HepG2 (cell line): ENCODE results near the gene MAN1B1. TPM values are rescaled to one million over a fixed set of nuclear protein-coding genes. Genes with fewer than 3 reads are reported as not detected.

Source experiments
- ATAC-seq: fragments of 200-7000 bp; cut with Tn5 transposase; 3 replicates; pipeline ENCODE4 v1.9.1; 2020; ENCODE audit warnings: mild to moderate bottlenecking, moderate library complexity
- BruUV-seq: library from RNA; stranded (reverse); fragments of 400-500 nt; replicated peaks from 2 replicates; lab custom pipeline; 2021; lab: Mats Ljungman, UMichigan
- CTCF ChIA-PET: fragments of 300-600 bp; formaldehyde crosslinking; extraction: SDS; loops from one replicate; lab custom pipeline; 2021; ENCODE audit warnings: low total read pairs, inconsistent platforms, low intra/inter-chr PET ratio; lab: Yijun Ruan, JAX
- POLR2A ChIA-PET: fragments of 350-600 bp; sonication (Branson Sonifier 250); formaldehyde crosslinking; loops from one replicate; lab custom pipeline; 2020; ENCODE audit warnings: antibody characterized with exemption, inconsistent platforms; lab: Yijun Ruan, JAX
- DNase-seq: peaks from one replicate; pipeline ENCODE4 v3.0.0-alpha.2; 2015; ENCODE audit warnings: low spot score
- FAIRE-seq: peaks from 3 replicates; lab custom pipeline; 2011; peaks lifted over from hg19 to GRCh38; lab: Jason Lieb, UNC
- H2AFZ ChIP-seq: one replicate; pipeline ENCODE4 v1.6.1; 2011; ENCODE audit warnings: low read length, inconsistent platforms
- H3K27ac ChIP-seq: fragments of 300-600 bp; 3 replicates; pipeline ENCODE4 v1.8.0; 2011; ENCODE audit warnings: mixed run types, mild to moderate bottlenecking, mixed read lengths, low read length, inconsistent platforms; ENCODE audit not compliant: insufficient read depth; ENCODE audit errors: extremely low read length
- H3K27me3 ChIP-seq, 2 experiments: fragments of 200-600 bp in 1 of 2; 2 replicates in 1 of 2; 3 replicates in 1 of 2; pipeline versions ENCODE4 v1.6.0 to v1.8.0; 2011; ENCODE audit warnings: low read length in 2 of 2, mild to moderate bottlenecking in 2 of 2, moderate library complexity in 2 of 2, inconsistent platforms in 1 of 2; ENCODE audit not compliant: insufficient read depth in 2 of 2, control insufficient read depth in 1 of 2
- H3K36me3 ChIP-seq, 2 experiments: fragments of 200-600 bp in 1 of 2; replicated peaks in 1 of 2; 2 replicates in 1 of 2; 3 replicates in 1 of 2; pipeline versions ENCODE4 v1.5.1 to v1.8.0; 2011; ENCODE audit warnings: low read length in 2 of 2, inconsistent platforms in 1 of 2; ENCODE audit not compliant: insufficient read depth in 2 of 2, control insufficient read depth in 1 of 2
- H3K4me1 ChIP-seq: 2 replicates; pipeline ENCODE4 v1.5.1; 2012; ENCODE audit warnings: low read length, inconsistent platforms; ENCODE audit not compliant: insufficient read depth
- H3K4me2 ChIP-seq: 2 replicates; pipeline ENCODE4 v1.6.0; 2011; ENCODE audit warnings: low read depth, low read length, inconsistent platforms
- H3K4me3 ChIP-seq, 3 experiments: fragments of 200-600 bp in 1 of 3; sonication (generic), shearing (Covaris generic) in 1 of 3; replicated peaks in 1 of 3; 2 replicates each; pipeline ENCODE4 v1.5.1; 2011 to 2016; ENCODE audit warnings: low read length in 3 of 3, inconsistent platforms in 2 of 3, low read depth in 2 of 3, mild to moderate bottlenecking in 2 of 3, control low read depth in 1 of 3, mixed read lengths in 1 of 3; ENCODE audit not compliant: insufficient read depth in 1 of 3
- H3K79me2 ChIP-seq: one replicate; pipeline ENCODE4 v1.6.1; 2011; ENCODE audit warnings: low read length, inconsistent platforms; ENCODE audit not compliant: insufficient read depth
- H3K9ac ChIP-seq: 2 replicates; pipeline ENCODE4 v1.6.0; 2011; ENCODE audit warnings: mild to moderate bottlenecking, low read depth, low read length, inconsistent platforms; ENCODE audit not compliant: insufficient read depth
- H3K9me3 ChIP-seq: 2 replicates; pipeline ENCODE4 v1.5.1; 2012; ENCODE audit warnings: mild to moderate bottlenecking, low read length
- H4K20me1 ChIP-seq: 2 replicates; pipeline ENCODE4 v1.6.0; 2011; ENCODE audit warnings: inconsistent platforms, mild to moderate bottlenecking, low read length, moderate library complexity; ENCODE audit not compliant: insufficient read depth
- BCLAF1 ChIP-seq: fragments of 450-650 bp; IDR thresholded peaks from 2 replicates; pipeline ENCODE4 v1.6.1; 2017; ENCODE audit warnings: mild to moderate bottlenecking
- FOXA1 ChIP-seq, 2 experiments: fragments of 450-650 bp in 1 of 2; sonication (generic) in 1 of 2; formaldehyde crosslinking in 1 of 2; IDR thresholded peaks; 2 replicates each; pipeline versions ENCODE4 v1.4.0 to v1.6.1; 2016 to 2020; ENCODE audit warnings: missing genetic modification reagents in 1 of 2
- GATA4 ChIP-seq: sonication (generic); IDR thresholded peaks from 2 replicates; pipeline ENCODE4 v1.6.1; 2016; ENCODE audit warnings: antibody characterized with exemption, low read depth, borderline replicate concordance
- THAP11 ChIP-seq: IDR thresholded peaks from 2 replicates; pipeline ENCODE4 v1.6.1; 2016; ENCODE audit warnings: missing biosample characterization, missing genetic modification reagents
- XRCC5 ChIP-seq: fragments of 200-400 bp; formaldehyde crosslinking; optimal IDR thresholded peaks from 2 replicates; pipeline ENCODE3; 2017; ENCODE audit warnings: mild to moderate bottlenecking, low read length
- ZBTB1 ChIP-seq: sonication (generic); formaldehyde crosslinking; IDR thresholded peaks from 2 replicates; pipeline ENCODE4 v1.4.0; 2020; ENCODE audit warnings: missing genetic modification reagents, borderline replicate concordance
- ZNF724P ChIP-seq: sonication (generic); formaldehyde crosslinking; IDR thresholded peaks from 2 replicates; pipeline ENCODE4 v1.8.0; 2022; ENCODE audit warnings: missing genetic modification reagents, borderline replicate concordance
- ZNF761 ChIP-seq: sonication (generic); formaldehyde crosslinking; conservative IDR thresholded peaks from 2 replicates; pipeline ENCODE4 v1.4.0; 2020; ENCODE audit warnings: mild to moderate bottlenecking, missing genetic modification reagents
- ZSCAN12 ChIP-seq: sonication (generic); formaldehyde crosslinking; IDR thresholded peaks from 2 replicates; pipeline ENCODE4 v1.9.0; 2021; ENCODE audit warnings: mild to moderate bottlenecking, missing genetic modification reagents
- ZSCAN9 ChIP-seq: IDR thresholded peaks from 2 replicates; pipeline ENCODE4 v1.6.1; 2016; ENCODE audit warnings: borderline replicate concordance
- WGBS: methylation state at CpG from one replicate; pipeline ENCODE4 v1.1.6; 2017; ENCODE audit warnings: low lambda C conversion rate; 5-methylcytosine and 5-hydroxymethylcytosine counted together
- in situ Hi-C: cut with HindIII; loops from 2 replicates; pipeline ENCODE4 v1.10.0; 2017; ENCODE audit warnings: low pct_unique_long_range_greater_than_20kb; ENCODE audit not compliant: extremely low pct_ligation_motif_present
- intact Hi-C: fragments of 100-400 bp; cut with micrococcal nuclease; formaldehyde crosslinking; loops from one replicate; pipeline ENCODE4 v1.10.0; 2022; ENCODE audit not compliant: unreplicated experiment
- polyA plus RNA-seq, 8 experiments: library from polyadenylated mRNA; depleted of rRNA in 3 of 8; stranded (reverse) in 7 of 8; unstranded in 1 of 8; fragments of >200 nt; fragmentation: Illumina TruSeq in 4 of 8; extraction: Trizol in 4 of 8; gene quantifications; 2 replicates each; pipeline versions ENCODE4 v1.2.1 to v1.2.3, GENCODE V29; 2011 to 2016; ENCODE audit warnings: low read depth in 4 of 8, missing spikeins in 1 of 8, mixed read lengths in 1 of 8; ENCODE audit not compliant: insufficient read depth in 1 of 8
- total RNA-seq, 5 experiments: library from RNA; depleted of rRNA; stranded (reverse); fragments of >200 nt; fragmentation: Illumina TruSeq; extraction: Trizol; gene quantifications; 2 replicates each; pipeline ENCODE4 v1.2.3, GENCODE V29; 2016; ENCODE audit warnings: low read depth in 1 of 5
- TF ChIP-seq, protein P1 (sequence below): fragments of 450-650 bp; IDR thresholded peaks from 2 replicates; pipeline ENCODE4 v1.6.1; 2016
- TF ChIP-seq, protein P2 (sequence below): sonication (generic); formaldehyde crosslinking; IDR thresholded peaks from 2 replicates; pipeline ENCODE4 v1.4.0; 2020; ENCODE audit warnings: missing genetic modification reagents

MAN1B1 gene
- total and polyA plus RNA-seq, 2 of the 13 experiments (the other 11 are each of a cell fraction or from before 2014, with no cell fraction given), result 48.9 to 59.5 TPM

- ATAC-seq (no peak), DNase-seq (no peak), FAIRE-seq (no peak)
- no peaks in the 10 kb centered on the region for H3K36me3 ChIP-seq
- intact Hi-C loops (no loop called here), in situ Hi-C loops (no loop called here)
- peaks cover 28 to 78% of the 10 kb centered on the region in 2 experiments for H3K27me3 ChIP-seq
- TF ChIP-seq ZSCAN12, result no peak
- TF ChIP-seq, protein P1, sequence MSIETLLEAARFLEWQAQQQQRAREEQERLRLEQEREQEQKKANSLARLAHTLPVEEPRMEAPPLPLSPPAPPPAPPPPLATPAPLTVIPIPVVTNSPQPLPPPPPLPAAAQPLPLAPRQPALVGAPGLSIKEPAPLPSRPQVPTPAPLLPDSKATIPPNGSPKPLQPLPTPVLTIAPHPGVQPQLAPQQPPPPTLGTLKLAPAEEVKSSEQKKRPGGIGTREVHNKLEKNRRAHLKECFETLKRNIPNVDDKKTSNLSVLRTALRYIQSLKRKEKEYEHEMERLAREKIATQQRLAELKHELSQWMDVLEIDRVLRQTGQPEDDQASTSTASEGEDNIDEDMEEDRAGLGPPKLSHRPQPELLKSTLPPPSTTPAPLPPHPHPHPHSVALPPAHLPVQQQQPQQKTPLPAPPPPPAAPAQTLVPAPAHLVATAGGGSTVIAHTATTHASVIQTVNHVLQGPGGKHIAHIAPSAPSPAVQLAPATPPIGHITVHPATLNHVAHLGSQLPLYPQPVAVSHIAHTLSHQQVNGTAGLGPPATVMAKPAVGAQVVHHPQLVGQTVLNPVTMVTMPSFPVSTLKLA, result peak; percentile 73
- H3K27ac ChIP-seq, result no peak overlapping the region
- ChIA-PET POLR2A (no interaction called here), CTCF (no interaction called here)
- no peaks in the 10 kb centered on the region for H3K4me1 ChIP-seq
- no peak overlapping the region for H3K4me3 ChIP-seq
- no TSS peak for BruUV-seq
- no peaks in the 10 kb centered on the region for H3K79me2 ChIP-seq
- H2AFZ ChIP-seq, result no peak overlapping the region
- 9% methylated on average over 21 of the region's 24 CpGs for WGBS
- H3K4me2 ChIP-seq, result no peak overlapping the region
- no peaks in the 10 kb centered on the region for H4K20me1 ChIP-seq
- no peaks in the 10 kb centered on the region for H3K9me3 ChIP-seq
- H3K9ac ChIP-seq, result no peak overlapping the region
These were observed 55.5 kb downstream of the MAN1B1 start for GRCh38 chr9:137141976-137142936.

GRCh38 chr9:137143459-137143858 lies 56.7 kb downstream of the MAN1B1 start:
- WGBS, result 0% methylated on average over 4 of the region's 4 CpGs
- Histone ChIP-seq H3K4me1 (no peaks in the 10 kb centered on the region), H3K79me2 (no peaks in the 10 kb centered on the region), H3K9me3 (no peaks in the 10 kb centered on the region), H3K9ac (no peak overlapping the region), H3K27ac (no peak overlapping the region), H3K4me2 (no peak overlapping the region), H2AFZ (no peak overlapping the region), H3K4me3 (no peak overlapping the region), H4K20me1 (no peaks in the 10 kb centered on the region), H3K36me3 (no peaks in the 10 kb centered on the region), H3K27me3 (peaks cover 26 to 79% of the 10 kb centered on the region in 2 experiments)
- DNase-seq (no peak), FAIRE-seq (no peak), ATAC-seq (no peak)
- BruUV-seq, result no TSS peak
- in situ Hi-C loops (no loop called here), intact Hi-C loops (no loop called here)
- POLR2A ChIA-PET, result no interaction called here
- CTCF ChIA-PET, result no interaction called here
- TF ChIP-seq ZSCAN9 (CRISPR knock-in tag) (no peak), ZNF761 (CRISPR knock-in tag) (no peak), THAP11 (no peak), GATA4 (no peak), FOXA1 (IDR thresholded peaks at IDR 0.05) (no peak), FOXA1 (CRISPR knock-in tag; IDR thresholded peaks at IDR 0.05) (no peak), BCLAF1 (no peak), ZBTB1 (CRISPR knock-in tag) (no peak), XRCC5 (no peak), ZNF724P (CRISPR knock-in tag) (no peak)
- TF ChIP-seq, protein P2, sequence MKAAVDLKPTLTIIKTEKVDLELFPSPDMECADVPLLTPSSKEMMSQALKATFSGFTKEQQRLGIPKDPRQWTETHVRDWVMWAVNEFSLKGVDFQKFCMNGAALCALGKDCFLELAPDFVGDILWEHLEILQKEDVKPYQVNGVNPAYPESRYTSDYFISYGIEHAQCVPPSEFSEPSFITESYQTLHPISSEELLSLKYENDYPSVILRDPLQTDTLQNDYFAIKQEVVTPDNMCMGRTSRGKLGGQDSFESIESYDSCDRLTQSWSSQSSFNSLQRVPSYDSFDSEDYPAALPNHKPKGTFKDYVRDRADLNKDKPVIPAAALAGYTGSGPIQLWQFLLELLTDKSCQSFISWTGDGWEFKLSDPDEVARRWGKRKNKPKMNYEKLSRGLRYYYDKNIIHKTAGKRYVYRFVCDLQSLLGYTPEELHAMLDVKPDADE (CRISPR knock-in tag), result no peak
